Panc1 (cell line): ENCODE results near the gene ADAM12. TPM values are rescaled to one million over a fixed set of nuclear protein-coding genes. Genes with fewer than 3 reads are reported as not detected.

Experiments used
- ATAC-seq: fragments of 200-7000 bp; cut with Tn5 transposase; 2 replicates; pipeline ENCODE4 v1.9.1; 2020; ENCODE audit warnings: mild to moderate bottlenecking, moderate library complexity
- BruUV-seq: library from RNA; stranded (reverse); fragments of 400-500 nt; replicated peaks from 2 replicates; lab custom pipeline; 2021; lab: Mats Ljungman, UMichigan
- CTCF ChIA-PET: fragments of 300-600 bp; sonication (Branson Sonifier 250); formaldehyde crosslinking; loops from one replicate; lab custom pipeline; 2022; ENCODE audit warnings: antibody characterized with exemption; lab: Charles Lee
- POLR2A ChIA-PET: fragments of 300-600 bp; sonication (Branson Sonifier 250); formaldehyde crosslinking; loops from one replicate; lab custom pipeline; 2022; ENCODE audit warnings: antibody characterized with exemption; lab: Charles Lee
- DNase-seq: peaks from one replicate; pipeline ENCODE4 v3.0.0-alpha.2; 2010; ENCODE audit warnings: low read depth, low spot score
- H3K27ac ChIP-seq: 2 replicates; pipeline ENCODE4 v1.5.1; 2011; ENCODE audit warnings: mild to moderate bottlenecking, low read length, inconsistent platforms
- H3K27me3 ChIP-seq: fragments of 200-500 bp; sonication (Bioruptor generic); 2 replicates; pipeline ENCODE4 v1.6.0; 2014; ENCODE audit warnings: low read length, inconsistent platforms; ENCODE audit not compliant: control insufficient read depth, insufficient read depth
- H3K36me3 ChIP-seq: fragments of 200-500 bp; sonication (Bioruptor generic); 2 replicates; pipeline ENCODE4 v1.5.1; 2014; ENCODE audit warnings: inconsistent platforms, mild to moderate bottlenecking, low read length, moderate library complexity; ENCODE audit not compliant: control insufficient read depth, insufficient read depth
- H3K4me1 ChIP-seq: 2 replicates; pipeline ENCODE4 v1.5.1; 2011; ENCODE audit warnings: inconsistent platforms, mild to moderate bottlenecking, low read length, moderate library complexity; ENCODE audit not compliant: control insufficient read depth, insufficient read depth
- H3K4me3 ChIP-seq, 2 experiments: 2 replicates each; pipeline ENCODE4 v1.5.1; 2011 to 2012; ENCODE audit warnings: low read depth in 2 of 2, low read length in 2 of 2, mild to moderate bottlenecking in 2 of 2, inconsistent platforms in 1 of 2, moderate library complexity in 1 of 2
- H3K9me3 ChIP-seq: fragments of 200-500 bp; sonication (Bioruptor generic); 2 replicates; pipeline ENCODE4 v1.5.1; 2014; ENCODE audit warnings: low read depth, mild to moderate bottlenecking, inconsistent platforms, low read length, moderate library complexity; ENCODE audit not compliant: control insufficient read depth, insufficient read depth
- CTCF ChIP-seq: fragments of 450-650 bp; IDR thresholded peaks from 2 replicates; pipeline ENCODE4 v1.5.1; 2017; ENCODE audit warnings: mild to moderate bottlenecking
- POLR2AphosphoS5 ChIP-seq: IDR thresholded peaks from 2 replicates; pipeline ENCODE4 v1.6.1; 2012; ENCODE audit warnings: mild to moderate bottlenecking, low read depth, low read length, moderate library complexity
- SIN3A ChIP-seq: IDR thresholded peaks from 2 replicates; pipeline ENCODE4 v1.6.1; 2012; ENCODE audit warnings: low read depth, mild to moderate bottlenecking, low read length, moderate library complexity, borderline replicate concordance; ENCODE audit not compliant: insufficient read depth
- TCF7L2 ChIP-seq: IDR thresholded peaks from 2 replicates; pipeline ENCODE4 v1.6.1; 2011; ENCODE audit warnings: mild to moderate bottlenecking, low read depth, low read length, inconsistent platforms
- in situ Hi-C: cut with HindIII; loops from 2 replicates; pipeline ENCODE4 v1.10.0; 2016; ENCODE audit warnings: low sequenced_read_pairs, low pct_unique_long_range_greater_than_20kb
- intact Hi-C: fragments of 100-400 bp; cut with micrococcal nuclease; formaldehyde crosslinking; loops from one replicate; pipeline ENCODE4 v1.10.0; 2022; ENCODE audit not compliant: unreplicated experiment
- total RNA-seq: library from RNA; stranded (reverse); gene quantifications from one replicate; pipeline ENCODE4 v1.2.1, GENCODE V29; 2021; ENCODE audit not compliant: unreplicated experiment
- TF ChIP-seq, protein P1 (sequence below), 2 experiments: IDR thresholded peaks; 2 replicates each; pipeline ENCODE4 v1.6.1; 2011 to 2012; ENCODE audit warnings: low read depth in 2 of 2, control low read depth in 1 of 2, low read length in 1 of 2, mild to moderate bottlenecking in 1 of 2, moderate library complexity in 1 of 2; ENCODE audit not compliant: insufficient read depth in 1 of 2

Gene ADAM12
- total RNA-seq, 1 experiment from 2014 or later, result 0.10 TPM

- H3K9me3 ChIP-seq, result no peaks in the 10 kb centered on the region
- no peak overlapping the region for H3K4me3 ChIP-seq
- no peaks in the 10 kb centered on the region for H3K36me3 ChIP-seq
- TF ChIP-seq SIN3A, result no peak
- TF ChIP-seq POLR2AphosphoS5, result no peak
- TF ChIP-seq TCF7L2, result no peak
- TF ChIP-seq, protein P1, sequence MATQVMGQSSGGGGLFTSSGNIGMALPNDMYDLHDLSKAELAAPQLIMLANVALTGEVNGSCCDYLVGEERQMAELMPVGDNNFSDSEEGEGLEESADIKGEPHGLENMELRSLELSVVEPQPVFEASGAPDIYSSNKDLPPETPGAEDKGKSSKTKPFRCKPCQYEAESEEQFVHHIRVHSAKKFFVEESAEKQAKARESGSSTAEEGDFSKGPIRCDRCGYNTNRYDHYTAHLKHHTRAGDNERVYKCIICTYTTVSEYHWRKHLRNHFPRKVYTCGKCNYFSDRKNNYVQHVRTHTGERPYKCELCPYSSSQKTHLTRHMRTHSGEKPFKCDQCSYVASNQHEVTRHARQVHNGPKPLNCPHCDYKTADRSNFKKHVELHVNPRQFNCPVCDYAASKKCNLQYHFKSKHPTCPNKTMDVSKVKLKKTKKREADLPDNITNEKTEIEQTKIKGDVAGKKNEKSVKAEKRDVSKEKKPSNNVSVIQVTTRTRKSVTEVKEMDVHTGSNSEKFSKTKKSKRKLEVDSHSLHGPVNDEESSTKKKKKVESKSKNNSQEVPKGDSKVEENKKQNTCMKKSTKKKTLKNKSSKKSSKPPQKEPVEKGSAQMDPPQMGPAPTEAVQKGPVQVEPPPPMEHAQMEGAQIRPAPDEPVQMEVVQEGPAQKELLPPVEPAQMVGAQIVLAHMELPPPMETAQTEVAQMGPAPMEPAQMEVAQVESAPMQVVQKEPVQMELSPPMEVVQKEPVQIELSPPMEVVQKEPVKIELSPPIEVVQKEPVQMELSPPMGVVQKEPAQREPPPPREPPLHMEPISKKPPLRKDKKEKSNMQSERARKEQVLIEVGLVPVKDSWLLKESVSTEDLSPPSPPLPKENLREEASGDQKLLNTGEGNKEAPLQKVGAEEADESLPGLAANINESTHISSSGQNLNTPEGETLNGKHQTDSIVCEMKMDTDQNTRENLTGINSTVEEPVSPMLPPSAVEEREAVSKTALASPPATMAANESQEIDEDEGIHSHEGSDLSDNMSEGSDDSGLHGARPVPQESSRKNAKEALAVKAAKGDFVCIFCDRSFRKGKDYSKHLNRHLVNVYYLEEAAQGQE (IDR thresholded peaks at IDR 0.05; ENCODE audit: insufficient read depth in 1 of 2, low read depth in 2 of 2, low read length in 1 of 2), result no peak
- no peak for TF ChIP-seq CTCF
- POLR2A ChIA-PET, result no interaction called here
- ATAC-seq (no peak), DNase-seq (no peak)
- in situ Hi-C loops, result no loop called here
- no peak overlapping the region for H3K27ac ChIP-seq
- H3K27me3 ChIP-seq, result no peaks in the 10 kb centered on the region
- CTCF ChIA-PET, result no interaction called here
- no peaks in the 10 kb centered on the region for H3K4me1 ChIP-seq
- intact Hi-C loops, result no loop called here
- no TSS peak for BruUV-seq
Observed at GRCh38 chr10:126179637-126180036, 208.6 kb downstream of the ADAM12 start.

DNA sequence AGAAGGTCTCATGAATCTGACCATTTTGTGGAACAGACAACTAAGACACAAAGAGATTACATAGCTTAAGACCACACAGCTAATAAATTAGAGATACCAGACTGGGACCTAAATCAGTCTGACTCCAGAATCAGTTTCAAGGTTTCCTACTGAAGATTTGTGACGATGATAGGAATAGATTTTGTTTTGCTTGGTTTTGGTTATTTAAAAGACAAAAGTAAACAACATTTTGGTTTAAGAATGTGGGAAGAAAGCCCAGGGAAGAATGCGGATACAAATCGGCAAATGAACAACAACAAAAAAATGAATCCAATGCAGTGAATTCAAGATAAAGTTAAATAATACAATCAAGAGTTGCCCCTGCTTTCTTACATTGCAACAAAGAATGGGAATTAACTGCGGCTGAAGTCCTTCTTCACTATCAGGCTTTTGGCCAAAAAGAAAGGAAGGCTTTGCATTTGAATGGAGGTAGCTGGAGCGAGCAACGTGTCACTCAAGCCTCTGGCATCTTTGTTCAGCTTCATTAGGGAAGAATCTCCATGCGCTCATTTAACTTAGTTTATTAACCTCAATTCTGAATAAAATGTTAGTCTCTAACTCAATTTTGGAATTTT, 210.8 kb downstream of the ADAM12 start:
- no TSS peak for BruUV-seq
- no peak for TF ChIP-seq CTCF
- TF ChIP-seq POLR2AphosphoS5, result no peak
- no peak for TF ChIP-seq SIN3A
- no peak for TF ChIP-seq TCF7L2
- TF ChIP-seq, protein P1 (IDR thresholded peaks at IDR 0.05; ENCODE audit: insufficient read depth in 1 of 2, low read depth in 2 of 2, low read length in 1 of 2), result no peak
- no peaks in the 10 kb centered on the region for H3K27me3 ChIP-seq
- no peak overlapping the region for H3K27ac ChIP-seq
- in situ Hi-C loops, result no loop called here
- no peaks in the 10 kb centered on the region for H3K9me3 ChIP-seq
- H3K4me3 ChIP-seq, result no peak overlapping the region
- no peak for ATAC-seq
- DNase-seq, result no peak
- intact Hi-C loops, result no loop called here
- no peaks in the 10 kb centered on the region for H3K4me1 ChIP-seq
- POLR2A ChIA-PET, result no interaction called here
- CTCF ChIA-PET, result interaction anchor here (0.7 kb wide), 1 partner anchor 213 kb away, joined by 14 read pairs; no protein-coding TSS in a partner anchor
- H3K36me3 ChIP-seq, result no peaks in the 10 kb centered on the region
